Raji (cell line): ENCODE results near the gene TULP4.

Source experiments
- POLR2A ChIP-seq: IDR thresholded peaks from 2 replicates; pipeline ENCODE4 v1.6.1; 2011; ENCODE audit warnings: low read depth, low read length, control low read depth; ENCODE audit not compliant: insufficient read depth

Gene TULP4

DNA sequence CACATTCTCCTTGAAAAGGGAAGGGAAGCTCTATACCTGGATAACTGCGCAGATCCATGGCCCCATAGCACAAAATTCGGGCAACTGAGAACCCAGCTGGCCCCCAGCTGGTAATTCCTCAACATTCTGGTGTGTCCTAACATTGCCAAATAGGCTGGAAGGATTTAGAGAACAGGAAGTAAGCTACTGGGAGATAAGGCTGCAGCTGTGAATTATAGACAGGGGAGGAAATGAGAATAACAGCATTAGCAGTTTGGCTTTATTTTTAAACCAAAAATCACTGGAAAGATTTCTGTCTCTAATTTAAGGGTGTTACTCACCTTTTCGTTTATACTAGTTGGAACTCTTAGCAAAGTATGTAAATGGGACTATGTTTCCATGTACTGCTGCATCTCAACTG, 97.2 kb downstream of the TULP4 start:
- TF ChIP-seq POLR2A = no peak

DNA sequence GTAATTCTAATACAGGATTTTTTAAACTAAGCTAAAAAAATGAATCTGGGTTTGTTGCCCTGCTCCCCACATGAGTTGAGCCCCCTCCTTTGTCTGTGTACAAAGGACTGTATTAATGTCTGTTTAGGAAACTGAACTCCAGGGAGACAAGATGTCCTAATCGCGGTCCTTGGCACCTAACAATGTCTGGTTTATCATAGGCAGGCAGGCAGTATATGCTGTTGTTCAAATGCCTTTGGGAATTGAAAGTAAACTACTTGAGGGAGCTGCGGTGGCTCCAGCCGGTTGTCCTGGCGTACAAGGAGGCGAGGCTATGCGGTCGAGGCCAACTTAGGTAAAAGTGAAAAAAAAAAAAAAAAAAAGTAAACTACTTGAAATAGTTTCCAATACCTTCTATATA, 98.5 kb downstream of the TULP4 start:
- no peak for TF ChIP-seq POLR2A

GRCh38 chr6:158411998-158412397, 99.7 kb downstream of the TULP4 start:
- no peak for TF ChIP-seq POLR2A

GRCh38 chr6:158413028-158413427, 100.8 kb downstream of the TULP4 start:
- no peak for TF ChIP-seq POLR2A

- TF ChIP-seq POLR2A = no peak
These were observed 101.7 kb downstream of the TULP4 start for GRCh38 chr6:158413814-158414565.

DNA sequence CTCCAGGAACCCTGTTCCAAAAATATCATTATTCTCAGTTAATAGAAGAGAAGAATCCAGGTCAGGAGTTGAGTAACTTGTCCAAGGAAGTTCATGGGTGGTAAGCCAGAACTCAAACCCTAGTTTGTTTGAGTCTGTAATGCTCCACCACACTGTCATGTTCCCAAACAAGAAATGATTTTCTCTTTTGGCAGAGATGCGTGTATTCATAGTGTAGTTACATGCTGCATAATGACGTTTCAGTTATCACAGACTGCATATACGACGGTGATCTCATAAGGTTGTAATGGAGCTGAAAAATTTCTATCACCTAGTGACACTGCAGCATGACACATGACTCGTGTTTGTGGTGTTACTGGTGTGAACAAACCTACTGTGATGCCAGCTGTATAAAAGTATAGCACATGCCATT, 102.6 kb downstream of the TULP4 start:
- TF ChIP-seq POLR2A = no peak

DNA sequence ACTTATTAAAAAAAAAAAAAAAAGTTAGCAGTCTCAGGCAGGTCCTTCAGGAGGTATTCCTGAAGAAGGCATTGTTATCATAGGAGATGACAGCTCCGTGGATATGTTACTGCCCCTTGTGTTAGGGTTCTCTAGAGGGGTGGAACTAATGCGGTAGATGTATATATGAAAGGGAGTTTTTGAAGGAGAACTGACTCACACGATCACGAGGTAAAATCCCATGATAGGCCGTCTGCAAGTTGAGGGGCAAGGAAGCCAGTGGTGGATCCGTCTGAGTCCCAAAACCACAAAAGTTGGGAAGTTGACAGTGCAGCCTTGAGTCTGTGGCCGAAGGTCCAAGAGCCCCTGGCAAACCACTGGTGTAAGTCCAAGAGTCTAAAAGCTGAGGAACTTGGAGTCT, 103.4 kb downstream of the TULP4 start:
- TF ChIP-seq POLR2A = no peak

DNA sequence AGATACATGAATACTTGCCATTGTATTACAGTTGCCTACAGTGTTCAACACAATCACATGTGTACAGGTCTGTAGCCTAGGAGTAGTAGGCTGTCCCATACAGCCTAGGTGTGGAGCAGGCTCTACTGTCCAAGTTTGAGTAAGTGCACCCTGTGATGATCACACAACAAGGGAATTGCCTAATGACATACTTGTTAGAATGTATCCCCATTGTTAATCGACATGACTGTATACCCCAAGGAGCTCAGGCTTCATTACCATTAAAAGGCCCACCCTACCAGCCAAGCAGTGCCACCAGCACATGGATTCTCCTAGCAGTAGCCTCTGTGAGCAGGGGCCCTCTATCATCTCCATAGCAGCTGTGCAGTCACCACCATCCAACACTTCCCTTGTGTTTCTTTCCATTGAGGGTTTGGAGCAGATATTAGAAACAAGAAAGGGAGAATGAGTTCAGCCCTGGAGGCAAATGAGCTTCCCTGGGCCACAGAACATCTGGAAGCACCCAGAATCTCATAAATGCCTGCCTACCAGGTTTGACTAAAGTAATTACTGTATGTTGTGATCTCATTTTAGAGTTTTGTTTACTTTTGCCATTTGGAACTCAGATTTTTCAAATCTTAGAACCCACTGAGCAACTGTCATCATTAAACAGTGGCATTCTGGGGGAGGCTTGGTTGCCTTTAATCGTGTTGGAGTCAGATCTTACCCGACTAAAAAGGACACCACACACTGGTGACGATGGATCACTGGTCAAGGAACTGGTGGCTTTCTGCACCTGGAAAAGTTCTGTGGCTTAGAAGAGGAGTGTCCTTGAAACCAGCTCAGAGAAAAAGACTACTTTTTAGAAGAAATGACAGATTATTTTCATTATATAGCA, 104.9 kb downstream of the TULP4 start:
- TF ChIP-seq POLR2A = no peak

DNA sequence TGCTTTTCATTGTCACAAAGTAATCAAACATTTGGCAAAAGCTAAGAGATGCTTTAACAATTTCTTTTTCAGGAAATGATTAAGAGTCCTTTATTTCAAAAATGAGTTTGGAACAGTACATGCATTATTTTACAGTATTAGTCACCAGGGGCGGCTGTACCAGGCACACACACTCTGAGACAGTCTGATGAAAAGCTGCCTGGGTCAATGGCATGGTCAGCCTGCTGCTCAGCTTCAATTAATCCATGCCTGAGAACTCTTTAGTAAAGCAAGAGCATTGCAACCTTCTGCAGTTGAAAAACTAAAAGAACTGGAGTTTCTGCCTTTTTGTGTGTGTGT, 105.5 kb downstream of the TULP4 start:
- TF ChIP-seq POLR2A = no peak

- no peak for TF ChIP-seq POLR2A
These were observed 106.2 kb downstream of the TULP4 start for GRCh38 chr6:158418501-158418900.

- TF ChIP-seq POLR2A = no peak
These were observed 107.2 kb downstream of the TULP4 start for GRCh38 chr6:158419339-158419909.

DNA sequence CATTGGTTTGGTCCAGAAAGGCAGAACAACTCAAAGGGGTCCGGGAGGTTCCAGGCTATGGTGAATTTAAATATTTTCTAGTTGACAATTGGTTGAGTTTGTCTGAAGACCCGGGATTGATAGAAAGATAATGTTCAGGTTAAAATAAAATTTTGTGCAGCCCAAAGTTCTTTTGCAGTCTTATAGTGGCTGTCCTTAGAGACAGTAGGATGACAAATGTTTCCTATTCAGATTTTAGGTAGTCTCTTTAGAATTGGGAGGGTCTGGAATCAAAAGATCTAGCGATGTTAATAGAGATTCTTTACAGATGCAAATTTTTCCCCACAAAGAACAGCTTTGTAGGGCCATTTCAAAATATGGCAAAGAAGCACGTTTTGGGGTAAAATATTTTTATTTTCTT, 109.1 kb downstream of the TULP4 start:
- no peak for TF ChIP-seq POLR2A

DNA sequence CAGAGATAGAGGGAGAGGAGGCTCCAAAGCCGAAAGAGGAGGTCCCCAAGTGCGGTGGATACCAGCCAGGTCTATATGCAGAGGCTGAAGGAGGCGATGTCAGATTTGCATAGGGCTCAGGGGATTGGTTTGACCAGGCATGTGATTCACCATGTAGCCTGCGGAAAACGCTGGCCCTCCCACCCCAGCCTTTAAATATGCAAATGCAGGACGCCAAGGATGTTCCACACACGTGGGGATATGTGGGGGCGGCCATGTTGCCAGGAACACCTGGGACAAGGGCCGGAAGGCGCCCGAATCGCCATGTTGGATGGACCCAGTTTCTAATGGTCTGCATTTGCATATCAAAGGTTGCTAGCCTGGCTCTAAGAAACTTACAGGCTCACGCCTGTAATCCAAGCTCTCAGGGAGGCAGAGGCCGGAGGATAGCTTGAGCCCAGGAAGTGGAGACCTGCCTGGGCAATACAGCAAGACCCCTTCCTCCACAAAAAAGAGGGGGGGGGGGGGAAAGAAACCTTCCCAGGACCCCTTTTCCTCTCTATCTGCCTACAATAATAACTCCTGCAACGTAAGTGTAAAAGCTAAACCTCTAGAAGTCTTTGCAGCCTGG, 110.5 kb downstream of the TULP4 start:
- no peak for TF ChIP-seq POLR2A

DNA sequence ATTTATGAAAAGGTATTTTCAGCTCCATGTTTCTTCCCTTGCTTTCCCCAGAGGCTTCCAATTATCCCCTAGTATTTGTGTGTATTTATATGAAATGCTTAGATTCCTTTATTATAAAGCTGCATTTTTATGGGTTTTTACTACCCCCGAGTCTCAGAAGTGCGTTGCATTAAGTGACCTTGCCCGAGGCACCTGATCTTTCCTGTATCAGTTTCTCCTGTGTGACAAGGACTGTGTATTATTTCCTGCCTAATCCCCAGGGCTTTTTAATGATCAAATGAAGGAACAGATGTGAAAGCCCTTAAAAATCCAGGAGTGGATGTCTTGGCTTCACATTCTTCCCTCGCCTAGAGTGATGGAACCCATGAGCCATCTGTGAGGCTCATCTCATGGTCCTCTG, 118.8 kb downstream of the TULP4 start:
- no peak for TF ChIP-seq POLR2A

DNA sequence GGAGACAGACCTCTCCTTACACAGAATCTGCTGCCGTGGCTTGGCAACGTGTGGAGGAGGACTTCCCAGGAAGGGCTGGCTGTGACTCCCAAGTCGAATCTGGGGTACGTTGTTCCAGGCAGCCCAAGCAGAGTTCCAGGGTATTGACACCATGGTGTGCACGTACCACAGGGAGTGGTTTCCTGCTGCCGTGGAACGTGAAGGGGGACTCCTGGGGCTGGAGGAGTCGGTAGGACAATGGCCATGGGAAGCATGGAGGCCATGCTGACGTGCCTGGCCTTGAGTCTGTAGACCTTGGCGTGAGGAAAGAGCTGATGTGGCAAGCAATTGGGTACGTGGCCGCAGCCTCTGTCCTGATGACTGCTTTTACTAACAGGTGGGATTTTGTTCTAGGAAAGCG, 119.3 kb downstream of the TULP4 start:
- TF ChIP-seq POLR2A = no peak

- no peak for TF ChIP-seq POLR2A
These were observed 125.3 kb downstream of the TULP4 start for GRCh38 chr6:158437571-158437970.
